GM18505 (cell line): Measurements from ENCODE around the gene MOSMO.

Experiments
- ATAC-seq: cut with Tn5 transposase; IDR thresholded peaks from one replicate; pipeline ENCODE4 v1.9.1; 2021; ENCODE audit not compliant: unreplicated experiment
- POLR2A ChIP-seq: IDR thresholded peaks from 4 replicates; pipeline ENCODE4 v1.6.1; 2011; ENCODE audit warnings: borderline replicate concordance; ENCODE audit not compliant: insufficient read depth, insufficient read length; ENCODE audit errors: extremely low read depth

MOSMO gene

DNA sequence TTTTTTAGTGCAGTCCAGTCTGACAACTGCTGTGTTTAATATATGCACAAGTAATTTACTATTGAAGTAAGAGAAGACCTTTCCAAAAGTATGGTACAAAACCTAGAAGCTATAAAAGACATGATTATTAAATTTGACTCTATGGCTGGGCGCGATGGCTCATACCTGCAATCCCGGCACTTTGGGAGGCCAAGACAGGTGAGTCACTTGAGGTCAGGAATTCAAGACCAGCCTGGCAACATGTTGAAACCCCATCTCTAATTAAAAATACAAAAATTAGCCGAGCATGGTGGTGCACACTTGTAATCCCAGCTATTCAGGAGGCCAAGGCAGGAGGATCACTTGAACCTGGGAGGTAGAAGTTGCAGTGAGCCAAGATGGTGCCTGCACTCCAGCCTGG is 43.1 kb downstream of the MOSMO start:
- ATAC-seq: no peak
- TF ChIP-seq POLR2A: no peak

DNA sequence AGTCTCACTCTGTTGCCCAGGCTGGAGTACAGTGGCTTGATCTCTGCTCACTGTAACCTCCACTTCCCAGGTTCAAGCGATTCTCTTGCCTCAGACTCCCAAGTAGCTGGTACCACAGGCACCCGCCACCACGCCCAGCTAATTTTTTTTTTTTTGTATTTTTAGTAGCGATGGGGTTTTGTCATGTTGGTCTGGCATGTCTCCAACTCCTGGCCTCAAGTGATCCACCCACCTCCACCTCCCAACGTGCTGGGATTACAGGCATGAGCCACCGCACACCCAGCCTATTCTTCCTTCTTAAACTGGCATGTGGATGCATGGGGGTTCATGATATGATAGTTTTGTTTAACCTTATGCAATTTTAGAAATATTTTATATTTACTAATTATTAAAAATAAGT is 45.1 kb downstream of the MOSMO start:
- no peak for ATAC-seq
- no peak for TF ChIP-seq POLR2A

DNA sequence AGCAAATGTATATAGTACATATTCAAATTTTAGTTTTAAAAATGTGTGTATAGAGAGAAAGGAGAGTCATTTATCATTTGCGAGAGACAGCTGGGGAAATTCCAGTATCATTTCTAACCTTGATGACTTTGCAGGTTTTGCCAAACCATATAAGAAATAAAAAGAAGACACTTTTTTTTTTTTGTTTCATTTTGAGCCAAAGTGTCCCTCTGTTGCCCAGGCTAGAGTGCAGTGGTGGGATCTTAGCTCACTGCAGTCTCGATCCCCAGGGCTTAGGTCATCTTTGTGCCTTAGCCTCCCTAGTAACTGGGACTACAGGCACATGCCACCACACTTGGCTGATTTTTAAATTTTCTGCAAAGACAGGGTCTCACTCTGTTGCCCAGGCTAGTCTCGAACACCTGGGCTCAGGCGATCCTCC is 46.0 kb downstream of the MOSMO start:
- no peak for TF ChIP-seq POLR2A
- no peak for ATAC-seq

DNA sequence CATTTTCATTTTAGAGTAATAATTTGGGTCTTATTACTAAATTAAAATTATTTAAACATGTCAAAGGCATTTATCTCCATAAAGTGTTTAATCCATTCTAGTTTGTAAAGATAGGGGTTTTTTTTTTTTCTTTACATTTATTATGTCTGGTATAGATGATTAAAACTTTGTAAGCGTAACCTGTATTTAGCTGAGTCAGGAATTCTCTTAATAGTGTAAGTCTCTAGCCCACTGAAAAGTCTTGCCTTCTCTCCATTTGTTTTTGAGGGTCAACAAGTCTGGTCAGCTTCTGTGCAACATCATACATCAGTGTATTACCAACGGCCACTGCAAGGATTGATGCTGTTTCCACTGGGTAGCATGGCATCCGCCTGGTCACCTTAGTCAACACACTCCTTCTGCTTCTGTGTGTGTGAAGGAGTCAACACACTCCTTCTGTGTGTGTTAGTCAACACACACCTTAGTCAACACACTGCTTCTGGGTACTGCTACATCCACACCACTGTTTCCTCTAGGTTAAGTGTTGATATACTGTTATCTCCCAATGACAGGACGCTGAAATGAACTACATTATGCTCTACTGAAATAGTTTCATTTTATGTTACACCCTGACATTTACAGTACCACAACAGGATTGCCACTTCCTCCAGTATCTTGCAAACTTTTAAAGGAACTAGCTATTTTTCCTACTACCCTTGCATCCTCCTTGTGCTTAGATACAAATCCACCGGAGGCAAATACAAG is 47.1 kb downstream of the MOSMO start:
- no peak for ATAC-seq
- TF ChIP-seq POLR2A: no peak

DNA sequence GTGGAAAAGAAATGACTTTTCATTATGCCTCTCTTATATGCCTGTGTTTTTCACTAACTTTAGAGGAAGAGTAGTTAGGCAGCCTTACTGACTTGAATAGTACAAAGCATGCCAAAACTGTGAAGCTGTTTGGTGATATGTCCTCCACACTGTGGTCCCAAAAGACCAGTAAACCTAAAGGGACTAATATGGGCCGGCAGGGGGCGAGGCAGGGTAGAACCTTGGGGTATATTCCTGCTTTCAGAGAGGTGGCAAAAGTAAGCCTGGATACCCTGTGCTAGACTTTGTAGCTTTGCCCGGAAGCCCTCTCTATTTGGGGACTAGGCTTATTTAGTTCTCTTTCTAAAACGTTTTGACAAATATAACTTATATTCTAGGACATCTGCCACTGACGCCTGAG is 48.0 kb downstream of the MOSMO start:
- no peak for TF ChIP-seq POLR2A
- no peak for ATAC-seq

DNA sequence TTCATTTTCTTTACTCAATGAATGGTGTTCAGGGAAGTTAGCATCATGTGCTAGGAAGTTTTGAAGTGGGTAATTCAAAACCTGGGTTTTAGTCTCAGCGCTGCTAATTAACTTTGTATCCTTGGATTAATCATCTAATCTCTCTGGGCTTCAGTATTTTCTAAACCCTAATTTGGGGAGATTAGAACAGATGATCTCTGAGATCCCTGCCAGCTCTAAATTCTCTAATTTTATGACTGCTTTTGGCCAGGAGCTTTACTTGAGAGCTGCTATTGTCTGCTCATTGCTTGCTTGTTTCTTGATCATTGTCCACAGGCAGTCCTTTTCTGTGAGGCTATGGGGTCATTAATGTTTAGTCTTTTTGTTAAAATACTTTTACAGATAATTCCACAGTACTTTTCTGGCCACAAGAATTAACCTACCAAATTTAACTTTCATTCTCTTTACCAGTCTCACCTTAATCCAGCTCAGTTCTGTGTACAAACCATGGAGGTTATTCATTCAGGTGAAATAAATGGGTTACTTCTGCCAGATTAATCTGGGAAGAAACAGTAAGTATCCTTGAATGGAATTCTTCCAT is 56.1 kb downstream of the MOSMO start:
- TF ChIP-seq POLR2A: no peak
- ATAC-seq: no peak

DNA sequence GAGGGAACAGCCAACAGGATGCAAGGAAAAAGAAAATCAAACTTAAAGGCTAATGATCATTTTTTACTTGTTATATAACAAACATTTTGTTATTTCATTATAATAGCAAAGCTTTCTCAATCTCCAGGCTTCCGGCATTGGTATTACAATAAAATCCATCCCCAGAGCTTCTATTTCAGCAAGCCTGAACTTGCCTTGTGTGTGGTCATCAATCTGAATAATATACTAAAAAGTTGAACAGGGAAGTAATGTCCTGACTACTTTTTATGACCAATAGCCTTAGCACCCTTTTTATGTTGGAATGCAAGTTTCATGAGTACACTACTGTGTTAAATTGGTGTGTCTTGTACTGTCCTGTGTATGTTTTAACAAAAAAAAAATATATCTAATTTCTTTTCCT is 57.3 kb downstream of the MOSMO start:
- TF ChIP-seq POLR2A: no peak
- no peak for ATAC-seq

DNA sequence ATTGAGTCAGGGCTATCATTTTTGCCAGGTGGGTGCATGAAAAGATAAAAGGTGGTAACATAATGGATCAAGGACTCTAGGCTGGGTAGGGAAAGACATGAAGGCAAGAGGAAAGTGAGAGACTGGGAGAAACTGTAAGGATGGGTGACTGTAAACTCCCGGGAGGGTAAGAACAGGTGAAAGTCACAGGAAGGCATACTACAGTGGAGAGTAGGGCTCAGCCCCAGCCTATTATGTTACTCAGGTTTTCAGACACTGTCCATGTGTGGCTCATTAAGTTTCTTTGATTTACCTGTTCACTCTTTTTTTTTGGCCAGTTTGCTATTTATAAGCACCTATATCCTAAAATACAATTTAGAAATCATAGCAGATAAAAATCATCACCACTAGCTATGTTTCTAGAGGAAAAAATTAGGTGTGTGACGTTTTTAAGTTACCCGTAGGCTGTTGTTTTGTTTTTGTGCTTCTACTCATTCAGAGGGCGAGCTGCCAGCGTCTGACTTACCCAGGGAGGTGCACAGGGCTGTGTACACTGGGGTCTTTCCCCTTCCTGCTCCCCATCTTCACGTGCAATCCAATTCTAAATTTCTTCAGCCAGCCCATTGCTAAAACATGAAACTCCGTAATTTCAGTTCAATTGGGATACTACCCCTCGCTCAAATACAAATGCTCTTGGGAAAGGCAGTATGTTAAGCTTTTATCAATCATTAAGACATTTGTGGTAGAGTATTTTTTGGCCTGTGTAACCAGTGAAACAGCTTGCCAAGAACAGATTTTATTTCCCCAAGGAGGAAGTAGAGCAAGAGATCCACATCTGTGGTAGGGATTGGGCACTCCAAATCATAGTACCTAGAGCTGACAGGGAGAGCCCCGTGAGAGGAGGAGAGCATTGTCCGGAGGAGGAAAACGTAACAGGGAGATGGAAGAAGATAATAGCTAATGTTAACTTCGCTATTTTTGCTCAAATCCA is 62.7 kb downstream of the MOSMO start:
- ATAC-seq: no peak
- no peak for TF ChIP-seq POLR2A

DNA sequence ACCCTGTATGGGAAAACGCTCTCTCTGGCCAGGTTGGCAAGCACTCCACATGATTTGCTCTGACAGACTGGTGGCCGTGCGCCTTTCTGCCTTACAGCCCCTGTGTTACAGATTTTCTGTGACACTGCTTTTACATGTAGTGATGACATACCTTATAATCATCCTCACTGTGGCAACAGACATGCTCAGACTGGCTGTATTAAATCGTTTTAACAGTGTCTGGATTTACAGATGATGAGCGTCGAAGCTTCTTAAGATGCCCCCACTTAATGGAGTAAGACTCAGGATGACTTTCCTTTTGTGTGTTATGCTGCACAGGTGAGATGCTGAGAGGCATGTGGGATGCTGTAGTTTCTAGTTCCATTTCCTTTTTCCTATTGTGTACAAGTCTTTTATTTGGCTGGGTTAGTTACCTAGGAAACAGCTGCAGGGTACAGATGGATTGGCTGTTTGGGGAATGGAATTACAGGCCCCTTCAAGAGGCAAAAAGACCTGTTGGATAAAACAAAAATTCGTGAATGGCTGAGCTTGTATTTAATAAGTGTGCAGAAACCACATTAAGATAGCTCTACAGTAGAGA is 63.5 kb downstream of the MOSMO start:
- TF ChIP-seq POLR2A: no peak
- no peak for ATAC-seq

DNA sequence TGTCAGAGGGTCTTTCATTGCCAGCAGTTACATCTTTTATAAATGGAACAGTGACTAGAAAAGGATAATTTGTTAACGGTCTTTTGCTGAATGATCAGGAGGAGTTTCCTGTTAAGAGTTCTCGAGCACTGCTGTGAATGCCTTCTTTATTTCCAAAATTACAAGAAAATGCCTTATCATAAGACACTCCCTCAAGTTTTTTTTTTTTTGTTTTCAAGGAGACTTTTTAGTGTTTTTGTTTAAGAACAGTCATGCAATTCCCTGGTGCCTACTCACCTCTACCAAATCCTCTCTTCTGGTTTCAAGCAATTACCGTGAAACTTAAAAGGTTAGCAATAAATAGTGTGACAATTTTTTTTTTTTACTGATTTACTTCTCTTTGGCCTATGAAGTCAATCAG is 65.4 kb downstream of the MOSMO start:
- no peak for TF ChIP-seq POLR2A
- no peak for ATAC-seq

DNA sequence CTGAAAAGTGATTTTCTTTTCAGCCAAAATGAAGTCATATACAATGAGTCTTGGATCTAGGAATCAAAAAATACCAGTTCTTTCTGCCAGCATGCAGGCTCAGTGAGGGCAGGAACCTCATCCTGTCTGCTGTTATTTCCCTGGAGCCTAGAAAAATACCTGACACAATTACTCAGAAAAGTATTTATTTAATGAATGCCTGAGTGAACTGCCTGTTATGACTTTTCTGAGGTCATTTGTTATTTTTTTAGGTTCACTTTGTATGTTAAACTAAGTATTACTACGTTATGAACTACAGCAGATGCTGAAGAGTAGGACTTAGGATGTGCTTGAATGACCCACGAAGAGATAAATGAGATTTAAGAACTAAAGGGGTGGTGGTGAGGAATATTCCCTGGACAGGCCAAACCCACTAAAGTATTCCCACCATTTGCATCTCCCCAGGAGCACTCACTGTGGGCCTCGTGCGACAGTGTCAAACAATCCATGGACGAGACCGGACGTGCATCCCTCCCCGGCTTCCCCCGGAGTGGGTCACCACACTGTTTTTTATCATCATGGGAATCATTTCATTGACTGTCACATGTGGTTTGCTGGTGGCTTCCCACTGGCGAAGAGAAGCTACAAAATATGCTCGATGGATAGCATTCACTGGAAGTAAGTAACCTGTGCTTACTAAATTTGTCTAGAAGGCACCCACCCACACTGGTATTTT is 67.3 kb downstream of the MOSMO start:
- no peak for ATAC-seq
- no peak for TF ChIP-seq POLR2A

DNA sequence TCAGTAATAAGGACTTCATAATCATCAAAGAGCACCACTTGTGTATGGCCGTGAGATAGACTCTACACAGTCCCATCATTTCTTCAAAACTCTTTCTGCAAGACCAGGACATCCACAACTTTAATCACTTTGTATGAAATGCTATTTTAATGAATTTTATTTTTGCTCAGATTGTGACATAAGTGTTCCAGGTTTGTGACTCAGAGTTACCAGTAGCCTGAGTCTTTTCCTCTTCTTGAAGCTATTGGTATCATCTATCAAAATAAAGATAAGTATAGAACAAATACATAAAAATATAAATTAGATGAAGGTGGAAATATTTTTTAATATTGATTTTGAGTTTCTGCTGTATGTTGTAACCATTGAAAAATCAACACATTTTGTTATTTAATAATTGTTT is 67.9 kb downstream of the MOSMO start:
- no peak for TF ChIP-seq POLR2A
- no peak for ATAC-seq
